ENCODE measurements around the gene GRAMD2B.
"Not testable (repeated sequence)": the region's sequence is repeated elsewhere in the genome, so short reads cannot be mapped to it uniquely, and the experiment has no call there.

Gene GRAMD2B

GRCh38 chr5:126454081-126454480 is 30.9 kb downstream of the GRAMD2B start:
- peaks cover 63% of the 10 kb centered on the region for H3K4me1 Mint-ChIP-seq
- no peaks in the 10 kb centered on the region for H3K9me3 Mint-ChIP-seq
- H3K27me3 Mint-ChIP-seq, result no peaks in the 10 kb centered on the region
- H3K27ac Mint-ChIP-seq, result no peak overlapping the region
- H3K36me3 Mint-ChIP-seq, result peaks cover 7% of the 10 kb centered on the region
- H3K4me3 Mint-ChIP-seq, result no peak overlapping the region

- H3K27ac Mint-ChIP-seq, result no peak overlapping the region
- H3K4me3 Mint-ChIP-seq, result no peak overlapping the region
- H3K9me3 Mint-ChIP-seq, result no peaks in the 10 kb centered on the region
- peaks cover 59% of the 10 kb centered on the region for H3K4me1 Mint-ChIP-seq
- H3K36me3 Mint-ChIP-seq, result peaks cover 7% of the 10 kb centered on the region
- no peaks in the 10 kb centered on the region for H3K27me3 Mint-ChIP-seq
These were observed 31.3 kb downstream of the GRAMD2B start for GRCh38 chr5:126454535-126454934.

GRCh38 chr5:126455264-126455663 is 32.1 kb downstream of the GRAMD2B start:
- Mint-ChIP-seq H3K9me3 (no peaks in the 10 kb centered on the region), H3K36me3 (peaks cover 7% of the 10 kb centered on the region), H3K27me3 (no peaks in the 10 kb centered on the region), H3K4me3 (no peak overlapping the region), H3K4me1 (peaks cover 52% of the 10 kb centered on the region), H3K27ac (peak overlapping the region; percentile 36)

GRCh38 chr5:126455728-126456127 is 32.5 kb downstream of the GRAMD2B start:
- Mint-ChIP-seq H3K9me3 (no peaks in the 10 kb centered on the region), H3K27me3 (no peaks in the 10 kb centered on the region), H3K27ac (no peak overlapping the region), H3K4me1 (peaks cover 47% of the 10 kb centered on the region), H3K4me3 (no peak overlapping the region), H3K36me3 (peaks cover 9% of the 10 kb centered on the region)

- peaks cover 46% of the 10 kb centered on the region for H3K4me1 Mint-ChIP-seq
- H3K27me3 Mint-ChIP-seq, result no peaks in the 10 kb centered on the region
- no peaks in the 10 kb centered on the region for H3K9me3 Mint-ChIP-seq
- no peak overlapping the region for H3K4me3 Mint-ChIP-seq
- peaks cover 9% of the 10 kb centered on the region for H3K36me3 Mint-ChIP-seq
- H3K27ac Mint-ChIP-seq, result no peak overlapping the region
These were observed 33.1 kb downstream of the GRAMD2B start for GRCh38 chr5:126456217-126456820.

- Mint-ChIP-seq H3K4me1 (peaks cover 37% of the 10 kb centered on the region), H3K27ac (no peak overlapping the region), H3K27me3 (no peaks in the 10 kb centered on the region), H3K36me3 (peaks cover 6% of the 10 kb centered on the region), H3K9me3 (no peaks in the 10 kb centered on the region), H3K4me3 (no peak overlapping the region)
These were observed 37.2 kb downstream of the GRAMD2B start for GRCh38 chr5:126460459-126460858.

- no peak overlapping the region for H3K4me3 Mint-ChIP-seq
- no peaks in the 10 kb centered on the region for H3K9me3 Mint-ChIP-seq
- peaks cover 6% of the 10 kb centered on the region for H3K36me3 Mint-ChIP-seq
- peaks cover 36% of the 10 kb centered on the region for H3K4me1 Mint-ChIP-seq
- H3K27me3 Mint-ChIP-seq, result no peaks in the 10 kb centered on the region
- H3K27ac Mint-ChIP-seq, result no peak overlapping the region
These were observed 37.8 kb downstream of the GRAMD2B start for GRCh38 chr5:126460977-126461376.

GRCh38 chr5:126461838-126462237 is 38.6 kb downstream of the GRAMD2B start:
- no peaks in the 10 kb centered on the region for H3K27me3 Mint-ChIP-seq
- no peak overlapping the region for H3K27ac Mint-ChIP-seq
- H3K9me3 Mint-ChIP-seq, result no peaks in the 10 kb centered on the region
- H3K4me3 Mint-ChIP-seq, result no peak overlapping the region
- peaks cover 7% of the 10 kb centered on the region for H3K36me3 Mint-ChIP-seq
- H3K4me1 Mint-ChIP-seq, result peaks cover 28% of the 10 kb centered on the region

- Mint-ChIP-seq H3K27ac (no peak overlapping the region), H3K4me3 (no peak overlapping the region), H3K4me1 (peaks cover 27% of the 10 kb centered on the region)
These were observed 39.2 kb downstream of the GRAMD2B start for GRCh38 chr5:126462239-126463014.

GRCh38 chr5:126464016-126464415 is 40.8 kb downstream of the GRAMD2B start:
- Mint-ChIP-seq H3K36me3 (peaks cover 5% of the 10 kb centered on the region), H3K9me3 (no peaks in the 10 kb centered on the region), H3K4me3 (no peak overlapping the region), H3K27me3 (no peaks in the 10 kb centered on the region), H3K27ac (peak overlapping the region; percentile 46), H3K4me1 (peaks cover 27% of the 10 kb centered on the region)

More at GRCh38 chr5:126462239-126463014, 39.2 kb downstream of the GRAMD2B start:
- H3K9me3 Mint-ChIP-seq, result no peaks in the 10 kb centered on the region
- no peaks in the 10 kb centered on the region for H3K27me3 Mint-ChIP-seq
- H3K36me3 Mint-ChIP-seq, result peaks cover 7% of the 10 kb centered on the region

- H3K9me3 Mint-ChIP-seq, result no peaks in the 10 kb centered on the region
- H3K4me1 Mint-ChIP-seq, result peaks cover 27% of the 10 kb centered on the region
- no peaks in the 10 kb centered on the region for H3K27me3 Mint-ChIP-seq
- peaks cover 8% of the 10 kb centered on the region for H3K36me3 Mint-ChIP-seq
- no peak overlapping the region for H3K27ac Mint-ChIP-seq
- no peak overlapping the region for H3K4me3 Mint-ChIP-seq
These were observed 41.8 kb downstream of the GRAMD2B start for GRCh38 chr5:126464959-126465358.

GRCh38 chr5:126468091-126468490 is 44.9 kb downstream of the GRAMD2B start:
- Mint-ChIP-seq H3K36me3 (peaks cover 5% of the 10 kb centered on the region), H3K27me3 (no peaks in the 10 kb centered on the region), H3K4me1 (peaks cover 15% of the 10 kb centered on the region), H3K9me3 (no peaks in the 10 kb centered on the region), H3K27ac (no peak overlapping the region), H3K4me3 (no peak overlapping the region)

GRCh38 chr5:126469536-126470316 is 46.5 kb downstream of the GRAMD2B start:
- Mint-ChIP-seq H3K36me3 (peaks cover 12% of the 10 kb centered on the region), H3K4me3 (no peak overlapping the region), H3K27ac (no peak overlapping the region), H3K27me3 (no peaks in the 10 kb centered on the region), H3K4me1 (no peaks in the 10 kb centered on the region), H3K9me3 (no peaks in the 10 kb centered on the region)

- H3K9me3 Mint-ChIP-seq, H3K27ac Mint-ChIP-seq, H3K4me1 Mint-ChIP-seq, H3K4me3 Mint-ChIP-seq, H3K27me3 Mint-ChIP-seq: not testable (repeated sequence)
- H3K36me3 Mint-ChIP-seq, result peaks cover 14% of the 10 kb centered on the region
These were observed 47.3 kb downstream of the GRAMD2B start for GRCh38 chr5:126470529-126470928.

- Mint-ChIP-seq H3K4me1 (no peaks in the 10 kb centered on the region), H3K27me3 (no peaks in the 10 kb centered on the region), H3K9me3 (no peaks in the 10 kb centered on the region), H3K27ac (no peak overlapping the region), H3K36me3 (peaks cover 14% of the 10 kb centered on the region), H3K4me3 (no peak overlapping the region)
These were observed 48.0 kb downstream of the GRAMD2B start for GRCh38 chr5:126471247-126471646.

Data from activated naive CD4-positive, alpha-beta T cell treated with anti-CD3 and anti-CD28 coated beads, Interleukin-2, amount 50 U/mL, for 24 hours (primary cell).